GM15510 (cell line): ENCODE results near the gene P3H4.
A peak's percentile ranks its signal among the peaks of the same experiment; 100 is the strongest.

Source experiments
- POLR2A ChIP-seq: IDR thresholded peaks from 3 replicates; pipeline ENCODE4 v1.6.1; 2011; ENCODE audit warnings: borderline replicate concordance; ENCODE audit not compliant: insufficient read length; ENCODE audit errors: extremely low read depth

P3H4 gene

DNA sequence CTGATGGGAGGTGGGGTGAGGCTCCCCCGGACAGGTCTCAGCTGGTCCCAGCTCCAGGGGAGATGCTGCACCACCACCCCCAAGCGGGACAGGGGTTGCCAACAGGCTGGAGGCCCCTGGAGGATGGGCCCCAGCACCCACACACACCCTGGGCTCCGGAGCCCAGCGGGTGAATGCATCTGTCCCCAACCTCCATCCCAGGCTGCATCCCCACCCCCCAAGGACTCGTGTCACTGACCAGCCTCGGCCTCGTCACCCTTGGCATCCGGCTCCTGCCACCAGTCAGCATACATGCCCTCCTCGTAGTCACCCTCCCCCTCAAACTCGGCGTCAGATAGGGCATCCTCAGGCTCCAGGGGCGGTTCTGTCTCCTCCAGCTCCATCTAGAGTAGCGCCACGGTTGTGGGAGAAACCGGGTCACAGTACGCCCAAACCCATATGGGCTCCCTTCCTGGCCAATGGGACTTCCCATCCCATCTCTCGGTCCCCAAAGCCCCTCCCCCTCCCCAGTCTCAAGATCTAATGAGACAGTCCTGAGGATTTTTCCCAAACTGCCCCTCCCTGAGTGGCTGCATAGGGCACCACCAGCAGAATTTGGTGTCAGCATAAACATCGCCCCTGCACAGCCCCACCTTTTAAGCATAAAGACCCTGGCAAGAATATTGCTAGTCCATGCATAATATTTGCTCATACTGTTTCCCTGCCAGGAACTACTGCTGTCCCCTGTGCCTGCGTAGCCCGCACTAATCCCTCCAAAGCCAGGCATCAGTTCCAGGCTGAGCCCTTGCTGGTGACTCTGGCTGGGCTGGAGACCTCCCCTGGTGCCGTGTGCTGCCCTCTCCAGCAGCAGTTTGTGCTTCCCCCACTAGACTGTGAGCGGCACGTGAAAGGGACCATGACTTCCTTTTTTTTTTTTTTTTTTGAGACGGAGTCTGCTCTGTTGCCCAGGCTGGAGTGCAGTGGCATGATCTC is 8.4 kb downstream of the P3H4 start:
- TF ChIP-seq POLR2A, result no peak

DNA sequence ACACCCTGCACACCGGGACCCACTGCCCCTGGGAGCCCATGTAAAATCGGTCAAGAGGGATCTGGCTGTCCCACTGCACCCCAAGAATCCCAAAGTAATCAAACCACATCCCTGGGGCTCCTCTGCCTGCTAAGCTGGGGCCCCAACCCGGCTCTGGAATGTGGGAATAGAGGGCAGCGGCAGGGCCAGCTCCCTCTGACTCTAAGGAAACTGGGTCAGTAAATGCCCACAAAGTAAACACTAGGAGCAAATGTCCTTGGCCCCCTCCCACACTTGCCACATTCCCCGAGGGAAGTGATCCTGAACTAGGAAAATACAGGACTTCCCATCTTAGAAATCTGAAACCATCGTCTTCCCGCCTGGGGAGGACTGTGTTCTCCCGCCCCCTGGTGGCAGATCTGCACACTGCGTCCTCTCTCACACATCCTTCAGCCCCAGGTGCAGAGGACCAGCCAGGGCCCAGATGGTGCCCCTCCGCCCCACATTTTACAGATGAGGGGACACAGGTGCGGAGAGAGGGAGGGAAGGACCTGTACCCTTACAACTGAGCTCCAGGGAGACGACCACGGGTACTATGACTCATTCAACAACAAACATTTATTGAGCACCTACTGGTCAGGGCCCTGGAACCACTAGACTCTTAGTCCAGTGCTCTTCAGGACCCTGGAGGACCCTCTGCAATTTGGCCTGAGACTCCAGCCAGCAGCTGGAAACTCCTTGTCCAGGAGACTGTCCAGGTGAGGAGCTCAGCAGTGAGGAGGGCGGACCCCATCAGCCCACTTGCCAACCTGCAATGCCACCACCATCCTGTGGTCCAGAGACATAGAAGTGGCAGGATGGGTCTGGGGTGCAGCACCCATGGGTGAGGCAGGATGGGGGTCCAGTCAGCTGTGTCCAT is 10.1 kb downstream of the P3H4 start:
- no peak for TF ChIP-seq POLR2A

- TF ChIP-seq POLR2A, result no peak
These were observed 11.0 kb downstream of the P3H4 start for GRCh38 chr17:41800601-41801373.

DNA sequence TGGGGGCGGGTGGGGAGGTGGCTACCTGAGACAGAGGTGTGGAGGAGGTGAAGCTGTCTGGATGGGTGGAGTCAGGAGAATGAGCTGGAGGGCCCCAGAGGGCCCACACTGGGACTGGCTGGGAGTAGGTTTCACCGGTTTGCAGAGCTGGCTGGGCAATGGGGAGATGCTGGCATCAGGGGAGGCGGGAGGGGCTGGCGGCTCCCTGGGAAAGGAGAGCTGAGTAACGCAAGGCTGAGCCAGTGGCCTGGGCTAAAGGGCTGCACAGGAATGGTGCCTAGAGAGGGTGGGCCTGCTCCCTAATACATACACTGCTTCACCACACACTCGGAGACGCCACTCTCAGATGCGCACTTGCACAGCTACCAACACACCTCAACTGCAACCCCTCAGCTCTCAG is 12.4 kb downstream of the P3H4 start:
- no peak for TF ChIP-seq POLR2A

- no peak for TF ChIP-seq POLR2A
These were observed 14.4 kb downstream of the P3H4 start for GRCh38 chr17:41797377-41797776.

DNA sequence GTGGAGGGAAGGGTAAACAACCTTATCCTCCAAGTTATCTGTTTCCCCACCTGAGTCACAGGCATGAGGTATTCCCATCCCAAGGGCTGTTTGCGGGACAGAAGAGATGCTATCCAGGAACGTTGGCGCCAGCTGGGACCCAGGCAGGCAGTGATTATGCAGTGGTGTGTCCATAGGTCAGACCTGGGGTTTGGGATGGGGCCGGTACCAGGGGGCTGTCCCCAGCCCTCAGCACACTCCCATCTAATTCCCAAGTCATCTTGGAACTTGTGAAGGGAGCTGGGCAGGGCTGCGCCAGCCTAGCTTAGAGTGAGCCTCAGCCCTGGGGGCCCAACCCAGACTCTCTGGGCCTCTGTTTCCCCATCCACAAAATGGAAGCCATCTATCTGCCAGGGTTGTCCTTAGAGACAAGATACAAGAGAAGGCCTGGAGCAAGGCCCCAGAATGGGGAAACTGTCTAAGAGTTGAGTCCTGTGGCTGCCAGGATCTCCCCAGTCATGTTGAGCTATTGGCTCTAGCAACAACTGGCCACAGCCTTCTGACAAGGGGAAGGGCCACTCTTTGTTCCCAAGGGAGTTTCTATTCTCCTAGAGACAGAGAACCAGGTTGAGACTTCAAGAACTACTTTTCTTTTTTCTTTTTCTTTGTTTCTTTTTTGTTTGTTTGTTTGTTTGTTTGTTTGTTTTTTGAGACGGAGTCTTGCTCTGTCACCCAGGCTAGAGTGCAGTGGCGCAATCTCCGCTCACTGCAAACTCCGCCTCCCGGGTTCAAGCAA is 15.4 kb downstream of the P3H4 start:
- no peak for TF ChIP-seq POLR2A

DNA sequence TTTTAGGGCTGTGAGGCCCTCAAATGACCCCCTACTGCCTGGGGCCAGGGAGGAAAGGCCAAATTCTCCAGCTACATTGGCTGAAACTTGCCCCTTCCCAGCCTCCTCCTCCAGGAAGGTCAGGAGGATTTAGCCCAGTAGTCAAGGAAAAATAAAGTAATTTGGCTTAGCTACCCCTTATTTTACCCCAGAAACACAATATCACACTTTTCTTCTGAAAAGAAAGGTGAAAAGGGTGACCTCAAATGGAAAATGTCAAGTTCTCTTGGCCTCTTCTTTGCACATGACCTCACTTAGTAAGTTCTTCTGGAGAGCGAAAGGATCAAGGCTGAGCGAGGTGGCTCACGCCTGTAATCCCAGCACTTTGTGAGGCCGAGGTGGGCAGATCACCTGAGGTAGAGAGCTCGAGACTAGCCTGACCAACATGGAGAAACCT is 17.2 kb downstream of the P3H4 start:
- no peak for TF ChIP-seq POLR2A

DNA sequence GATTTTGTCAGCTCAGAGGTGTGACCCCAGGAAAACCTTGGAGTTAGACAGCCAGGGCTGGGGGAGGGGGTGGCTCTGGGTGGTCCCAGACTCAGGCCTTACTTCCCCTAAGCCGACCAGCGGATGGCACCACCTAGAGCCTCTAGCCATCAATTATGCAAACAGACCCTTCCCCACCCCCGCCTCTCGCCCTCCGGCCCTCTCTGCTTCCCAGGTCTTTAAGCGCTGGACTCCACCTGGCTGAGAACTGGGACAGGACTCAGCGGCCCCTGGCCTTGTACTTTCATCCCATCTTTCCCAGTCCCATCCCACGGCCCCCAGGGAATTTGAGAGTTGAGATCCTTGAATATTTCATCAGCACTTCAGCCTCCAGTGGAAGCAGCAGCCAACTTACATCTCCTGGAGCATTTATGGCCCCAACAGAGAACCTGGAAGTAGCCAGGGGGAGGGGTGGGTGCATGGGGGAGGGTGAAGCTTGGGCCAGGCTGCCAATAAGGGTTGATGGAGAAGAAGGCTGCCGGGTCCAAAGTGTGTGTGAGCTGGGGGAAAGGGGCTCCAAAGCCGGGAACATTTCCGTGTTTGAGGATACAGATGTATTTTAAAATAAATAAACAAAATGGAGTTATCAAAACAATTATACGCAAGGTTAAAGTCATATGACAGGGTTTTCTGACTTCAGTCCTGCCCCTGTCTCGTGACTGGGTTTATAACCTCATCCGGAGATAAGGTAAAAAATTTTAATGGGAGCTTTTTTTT is 17.8 kb downstream of the P3H4 start:
- no peak for TF ChIP-seq POLR2A

DNA sequence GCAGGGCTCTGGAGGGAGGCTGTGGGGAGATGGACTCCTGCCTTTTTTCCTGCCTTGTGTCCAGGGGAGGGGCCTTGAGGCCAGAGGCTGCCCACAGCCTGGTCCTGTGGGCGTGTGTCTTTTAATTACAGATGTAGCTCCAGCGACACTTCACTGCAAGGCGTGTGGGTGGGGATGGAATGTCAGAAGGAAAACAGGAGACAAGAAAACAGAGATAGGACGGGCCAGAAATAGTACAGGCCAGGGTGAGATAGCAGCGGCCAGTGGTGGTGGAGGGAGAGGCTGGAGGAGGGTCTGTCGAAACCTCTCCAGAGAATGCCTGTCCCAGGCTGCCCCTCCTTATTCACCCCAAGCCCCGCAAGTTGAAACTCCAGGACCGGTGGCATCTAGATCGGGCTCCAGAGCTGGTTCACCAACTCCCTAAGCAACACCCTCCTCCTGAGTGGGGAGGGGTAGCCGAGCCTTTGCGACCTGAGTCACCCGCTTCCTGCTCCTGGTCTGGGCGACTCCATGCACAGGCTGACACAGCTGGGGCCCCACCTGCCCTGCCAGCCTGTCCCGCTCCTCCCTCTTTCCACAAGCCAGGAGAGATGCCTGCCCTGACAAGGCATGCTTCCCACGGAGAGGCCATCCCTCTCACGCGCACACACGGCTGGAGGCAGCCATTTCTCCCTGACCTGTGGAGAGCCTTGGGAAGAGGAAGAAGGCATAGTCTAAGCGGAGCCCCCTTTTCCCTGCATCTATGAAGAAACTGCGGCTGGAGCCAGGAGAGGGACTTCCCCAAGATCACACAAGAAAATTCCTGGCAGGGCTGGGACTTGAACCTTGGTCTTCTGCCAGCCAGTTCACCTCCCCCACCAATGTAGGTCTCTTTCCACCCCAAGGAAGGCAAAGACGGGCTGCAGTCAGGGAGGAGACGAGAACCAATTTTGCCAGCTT is 18.6 kb downstream of the P3H4 start:
- no peak for TF ChIP-seq POLR2A

- no peak for TF ChIP-seq POLR2A
These were observed 24.7 kb downstream of the P3H4 start for GRCh38 chr17:41787021-41787418.

DNA sequence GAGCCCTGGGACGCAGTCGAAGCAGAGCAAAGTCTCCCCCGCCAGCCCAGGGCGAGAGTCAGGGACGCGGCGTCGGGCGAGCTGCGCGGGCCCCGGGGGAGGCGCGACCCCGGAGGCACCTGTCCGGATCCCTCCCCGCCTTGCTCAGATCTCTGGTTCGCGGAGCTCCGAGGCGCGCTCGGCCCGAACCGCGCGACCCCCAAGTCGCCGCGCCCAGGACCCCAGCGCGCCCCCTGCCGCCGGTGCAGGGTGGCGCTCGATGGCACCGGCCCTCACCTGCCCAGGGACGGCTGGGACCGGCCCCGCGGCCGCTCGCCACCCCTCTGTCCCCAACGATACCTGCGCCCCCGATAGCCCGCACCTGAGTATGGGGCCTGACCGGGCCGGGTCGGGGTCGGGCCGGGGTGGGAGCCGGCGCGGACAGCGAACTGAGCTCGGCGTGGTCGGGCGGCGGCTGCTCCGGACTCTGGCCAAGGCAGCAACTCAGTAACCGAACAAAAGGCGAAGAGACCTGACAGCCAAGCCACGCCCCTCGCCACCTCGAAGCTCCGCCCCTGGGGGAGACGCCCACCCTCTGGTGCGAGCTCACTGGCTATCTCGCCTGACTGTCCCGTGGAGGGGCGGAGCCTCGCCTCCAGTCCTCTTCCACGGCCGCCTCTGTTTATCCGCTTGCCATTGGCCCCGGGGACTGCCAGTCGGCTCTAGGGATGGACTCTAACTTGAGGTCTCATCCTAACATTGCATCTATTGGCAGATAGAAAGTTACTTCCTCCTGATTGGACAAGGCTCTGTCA is 25.3 kb downstream of the P3H4 start, which contains the start of gene JUP:
TSS of gene JUP (minus strand) at position 485 of the 794 bp plus-strand sequence. CDS start 14,857 bp downstream, outside the sequence.
- TF ChIP-seq POLR2A, result peak; percentile 31
